ENCODE measurements around the gene ZNF280A.

ZNF280A gene

DNA sequence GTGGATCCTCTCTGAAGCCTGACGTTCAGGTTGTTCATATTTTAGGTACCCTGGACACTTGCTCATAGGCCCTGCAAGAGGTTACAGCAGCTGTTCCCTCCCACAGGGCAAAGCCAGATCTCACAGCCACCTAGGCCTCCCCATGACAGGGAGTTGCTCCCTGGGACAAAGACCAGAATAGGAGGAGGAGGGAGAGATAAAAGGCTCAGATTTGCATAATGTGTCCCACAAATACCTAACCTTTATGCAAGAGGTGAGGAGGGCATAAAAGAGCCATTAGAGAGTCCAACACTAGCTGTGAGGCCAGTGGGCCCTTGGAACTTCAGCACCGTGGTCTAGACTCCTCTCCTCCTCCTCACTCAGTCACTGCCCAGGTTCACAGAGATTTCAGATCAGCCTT, 45.3 kb downstream of the ZNF280A start:
- in situ Hi-C loops (cut with MboI; ENCODE audit: low sequenced_read_pairs), result loop anchor here (25.0 kb wide), 1 partner anchor 238 kb away; no protein-coding TSS in a partner anchor

DNA sequence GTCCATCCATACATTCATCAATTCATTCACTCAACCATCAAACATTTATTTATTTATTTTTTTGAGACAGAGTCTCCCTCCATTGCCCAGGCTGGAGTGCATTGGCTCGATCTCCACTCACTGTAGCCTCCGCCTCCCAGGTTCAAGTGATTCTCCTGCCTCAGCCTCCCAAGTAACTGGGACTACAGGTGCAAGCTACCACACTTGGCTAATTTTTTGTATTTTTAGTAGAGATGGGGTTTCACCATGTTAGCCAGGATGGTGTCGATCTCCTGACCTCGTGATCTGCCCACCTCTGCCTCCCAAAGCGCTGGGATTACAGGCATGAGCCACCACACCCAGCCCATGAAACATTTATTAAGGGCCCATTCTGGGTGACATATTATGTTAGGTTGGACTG, 49.0 kb downstream of the ZNF280A start:
- in situ Hi-C loops (cut with MboI; ENCODE audit: low sequenced_read_pairs), result loop anchor here (25.0 kb wide), 1 partner anchor 241 kb away; no protein-coding TSS in a partner anchor

DNA sequence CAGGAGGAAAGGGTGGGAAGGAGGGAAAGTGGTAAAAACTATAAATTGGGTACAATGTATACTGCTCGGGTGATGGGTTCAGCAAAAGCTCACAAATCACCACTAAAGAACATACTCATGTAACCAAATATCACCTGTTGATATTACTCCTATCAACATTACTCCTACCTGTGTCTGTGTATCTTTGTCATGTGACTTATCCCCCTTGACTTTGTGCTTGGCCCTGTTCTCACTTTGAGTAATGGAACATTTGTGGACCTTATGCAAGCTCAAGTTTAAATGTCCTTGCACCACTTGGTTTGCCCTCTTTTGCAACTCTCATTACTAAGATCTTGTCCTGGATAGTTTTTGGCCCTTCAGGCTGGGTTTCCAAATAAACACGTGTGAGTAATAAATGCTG, 50.5 kb downstream of the ZNF280A start:
- in situ Hi-C loops (cut with MboI; ENCODE audit: low sequenced_read_pairs), result loop anchor here (25.0 kb wide), 1 partner anchor 243 kb away; no protein-coding TSS in a partner anchor

DNA sequence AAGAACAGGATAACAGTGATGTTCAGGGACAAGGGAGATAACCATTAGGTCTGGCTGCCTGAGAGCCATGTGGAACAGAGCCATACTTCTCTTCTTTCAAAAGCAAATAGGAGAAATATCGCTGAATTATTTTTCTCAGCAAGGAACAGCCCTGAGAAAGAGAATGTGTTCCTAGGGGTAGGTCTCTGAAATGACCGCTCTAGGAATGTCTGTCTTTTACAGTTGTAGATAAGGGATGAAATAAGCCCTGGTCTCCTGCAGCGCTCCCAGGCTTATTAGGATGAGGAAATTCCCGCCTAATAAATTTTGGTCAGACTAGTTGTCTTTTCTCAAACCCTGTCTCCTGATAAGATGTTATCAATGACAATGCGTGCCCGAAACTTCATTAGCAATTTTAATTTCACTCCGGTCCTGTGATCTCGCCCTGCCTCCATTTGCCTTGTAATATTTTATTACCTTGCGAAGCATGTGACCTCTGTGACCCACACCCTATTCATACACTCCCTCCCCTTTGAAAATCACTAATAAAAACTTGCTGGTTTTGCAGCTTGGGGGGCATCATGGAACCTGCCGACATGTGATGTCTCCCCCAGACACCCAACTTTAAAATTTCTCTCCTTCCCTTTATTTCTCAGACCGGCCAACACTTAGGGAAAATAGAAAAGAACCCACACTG, 51.1 kb downstream of the ZNF280A start:
- in situ Hi-C loops (cut with MboI; ENCODE audit: low sequenced_read_pairs), result loop anchor here (25.0 kb wide), 1 partner anchor 243 kb away; no protein-coding TSS in a partner anchor

DNA sequence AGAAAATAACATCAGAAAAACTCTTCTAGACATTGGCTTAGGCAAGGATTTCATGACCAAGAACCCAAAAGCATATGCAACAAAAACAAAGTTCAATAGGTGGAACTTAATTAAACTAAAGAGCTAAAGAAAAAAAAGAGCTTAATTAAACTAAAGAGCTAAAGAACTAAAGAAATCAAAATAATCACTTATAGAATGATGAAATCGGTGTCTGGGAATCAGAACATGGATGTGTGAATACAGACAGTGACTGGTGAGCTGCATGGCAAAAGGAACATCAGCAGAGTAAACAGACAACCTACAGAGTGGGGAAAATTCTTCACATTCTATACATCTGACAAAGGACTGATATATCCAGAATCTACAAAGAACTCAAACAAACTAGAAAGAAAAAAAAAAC, 53.0 kb downstream of the ZNF280A start:
- in situ Hi-C loops (cut with MboI; ENCODE audit: low sequenced_read_pairs), result loop anchor here (25.0 kb wide), 1 partner anchor 245 kb away; no protein-coding TSS in a partner anchor

DNA sequence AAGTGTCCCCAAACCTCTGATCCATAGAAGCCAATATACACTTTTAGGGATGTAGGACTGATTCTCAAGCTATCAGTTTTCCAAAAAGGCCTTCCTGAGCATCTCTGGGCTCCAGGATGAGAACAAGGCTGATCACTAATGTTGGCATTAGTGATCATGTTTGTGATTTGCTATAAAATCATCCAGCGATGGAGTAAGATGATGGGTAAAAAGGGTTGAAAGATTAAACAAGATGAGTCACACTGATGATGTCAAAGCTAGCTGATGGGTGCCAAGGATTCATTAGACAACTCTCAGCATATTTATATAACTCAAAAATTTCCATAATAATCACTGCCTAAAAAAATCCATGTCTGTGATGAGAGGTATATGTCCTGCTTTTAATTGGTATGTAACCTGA, 54.3 kb downstream of the ZNF280A start:
- in situ Hi-C loops (cut with MboI; ENCODE audit: low sequenced_read_pairs), result loop anchor here (25.0 kb wide), 1 partner anchor 247 kb away; no protein-coding TSS in a partner anchor

DNA sequence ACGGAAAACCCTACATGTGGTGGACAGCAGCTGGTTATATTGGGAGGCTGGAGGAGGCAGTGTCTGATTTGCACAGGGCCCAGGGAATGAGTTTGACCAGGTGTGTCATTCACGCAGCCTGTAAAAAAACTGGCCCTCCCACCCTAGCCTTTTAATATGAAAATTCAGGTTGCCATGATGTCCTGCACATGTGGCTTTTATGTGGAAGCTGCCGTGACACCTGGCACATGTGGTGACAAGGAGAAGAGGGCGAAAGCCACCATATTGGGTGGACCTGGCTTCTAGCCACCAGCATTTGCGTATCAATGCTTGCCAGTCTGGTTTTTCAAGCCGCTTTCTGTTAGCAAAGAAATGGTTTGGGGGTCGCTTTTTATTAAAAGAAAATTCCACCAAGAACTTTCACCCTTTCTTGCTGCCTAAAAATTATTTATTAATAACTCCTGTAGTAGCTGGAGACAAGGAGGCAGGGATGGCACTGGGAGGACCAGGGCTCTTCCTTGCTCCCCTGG, 54.9 kb downstream of the ZNF280A start:
- in situ Hi-C loops (cut with MboI; ENCODE audit: low sequenced_read_pairs), result loop anchor here (25.0 kb wide), 1 partner anchor 247 kb away; no protein-coding TSS in a partner anchor

DNA sequence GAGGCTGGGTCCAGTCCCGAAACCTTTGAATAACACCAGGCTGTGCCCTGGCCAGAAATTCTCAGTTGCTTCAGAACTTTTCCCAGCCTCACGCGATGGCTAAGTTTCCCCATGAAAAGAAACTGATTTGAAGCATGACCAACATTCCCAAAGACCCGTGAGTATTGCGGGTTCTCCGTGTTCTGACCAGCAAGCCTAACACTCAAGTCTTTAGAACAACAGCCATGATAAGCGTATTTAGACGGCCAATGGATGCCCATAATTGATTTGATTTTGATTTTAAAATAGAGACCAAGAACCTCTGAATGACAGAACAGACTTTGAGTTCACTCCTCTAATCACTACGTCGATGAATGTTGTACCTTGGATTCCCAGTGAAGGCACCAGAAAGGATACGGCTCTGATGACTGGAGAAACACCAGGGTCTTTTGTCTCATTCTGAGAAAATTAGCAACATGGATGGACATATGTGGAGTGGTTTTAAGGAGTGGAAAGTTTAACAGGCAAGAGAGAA, 55.5 kb downstream of the ZNF280A start:
- in situ Hi-C loops (cut with MboI; ENCODE audit: low sequenced_read_pairs), result loop anchor here (25.0 kb wide), 1 partner anchor 248 kb away; no protein-coding TSS in a partner anchor

DNA sequence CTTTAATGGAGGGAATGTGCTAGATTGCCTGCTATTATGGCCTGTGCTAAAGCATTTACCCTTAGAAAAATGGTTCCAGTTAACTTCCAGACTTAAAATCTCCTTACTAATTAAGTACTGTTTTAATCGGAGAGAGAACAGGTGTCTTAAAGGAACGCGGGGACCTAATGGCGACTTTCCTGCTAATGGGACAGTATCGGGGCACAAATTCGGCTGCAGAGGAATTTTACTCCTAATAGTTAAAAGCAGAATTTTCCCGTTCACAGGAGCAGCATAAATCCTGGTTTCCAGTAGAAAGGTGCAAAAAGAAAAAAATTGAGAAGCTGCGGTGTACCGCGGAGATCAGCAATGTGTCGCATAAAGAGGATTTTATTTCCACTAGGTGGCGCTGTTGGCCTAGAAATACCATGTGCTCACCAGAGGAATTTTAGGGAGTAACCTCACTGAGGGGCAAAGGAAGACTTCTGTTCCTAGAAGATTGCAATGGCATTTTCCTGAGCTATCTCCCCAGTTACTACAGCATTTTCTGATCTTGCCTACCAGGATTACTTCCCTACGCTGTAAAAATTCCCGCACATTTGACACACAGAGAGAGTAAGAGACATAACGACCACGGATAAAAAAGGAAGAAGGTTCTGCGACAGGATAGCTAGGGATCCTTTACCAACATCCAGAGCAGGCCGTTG, 56.1 kb downstream of the ZNF280A start:
- in situ Hi-C loops (cut with MboI; ENCODE audit: low sequenced_read_pairs), result loop anchor here (25.0 kb wide), 1 partner anchor 248 kb away; no protein-coding TSS in a partner anchor
